Germinal center (tissue), 1 donor: ENCODE results near the gene ZC3H12C.

ENCODE experiments used
- DNase-seq: peaks from one replicate; pipeline ENCODE4 v3.0.0; 2012; ENCODE audit warnings: mixed read lengths, low spot score

Gene ZC3H12C

GRCh38 chr11:110152199-110152598 lies 59.0 kb downstream of the ZC3H12C start:
- no peak for DNase-seq

DNA sequence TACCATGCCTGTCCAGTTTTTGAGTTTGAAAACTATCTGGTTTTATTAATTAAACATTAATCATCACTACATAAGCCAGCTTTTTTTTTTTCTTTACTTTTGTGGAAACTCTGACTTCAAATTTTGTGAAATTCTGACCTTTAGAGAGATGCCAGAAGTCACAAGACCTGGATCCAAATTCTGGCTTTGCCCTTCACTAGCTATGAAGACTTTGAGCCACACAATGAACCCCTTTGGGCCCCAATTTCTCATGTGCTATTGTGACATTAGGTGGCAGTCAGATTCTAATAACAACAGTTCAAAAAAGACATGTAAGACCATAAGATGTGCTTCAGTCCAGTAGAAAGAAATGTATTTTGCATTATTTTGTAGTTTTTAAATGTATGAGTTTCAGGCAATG lies 60.3 kb downstream of the ZC3H12C start:
- DNase-seq: no peak

- no peak for DNase-seq
These were observed 63.3 kb downstream of the ZC3H12C start for GRCh38 chr11:110156503-110156902.

- no peak for DNase-seq
These were observed 65.4 kb downstream of the ZC3H12C start for GRCh38 chr11:110158317-110159200.

GRCh38 chr11:110159476-110159875 lies 66.3 kb downstream of the ZC3H12C start:
- no peak for DNase-seq

DNA sequence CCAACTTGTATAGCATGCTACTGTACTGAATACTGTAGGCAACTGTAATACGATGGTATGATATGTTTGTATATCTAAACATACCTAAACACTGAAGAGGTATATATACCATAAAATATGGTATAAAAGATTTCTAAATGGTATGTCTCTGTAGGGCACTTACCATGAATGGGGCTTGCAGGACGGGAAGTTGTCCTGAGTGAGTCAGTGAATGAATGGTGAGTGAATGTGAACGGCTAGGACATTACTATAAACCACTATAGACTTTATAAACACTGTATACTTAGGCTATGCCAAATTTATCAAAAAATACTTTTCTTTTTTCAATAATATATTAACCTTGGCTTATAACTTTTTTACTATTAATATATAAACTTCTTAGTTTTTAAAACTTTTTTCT lies 66.8 kb downstream of the ZC3H12C start:
- no peak for DNase-seq

GRCh38 chr11:110160437-110160836 lies 67.2 kb downstream of the ZC3H12C start:
- DNase-seq: no peak

GRCh38 chr11:110161061-110161460 lies 67.9 kb downstream of the ZC3H12C start:
- DNase-seq: no peak

DNA sequence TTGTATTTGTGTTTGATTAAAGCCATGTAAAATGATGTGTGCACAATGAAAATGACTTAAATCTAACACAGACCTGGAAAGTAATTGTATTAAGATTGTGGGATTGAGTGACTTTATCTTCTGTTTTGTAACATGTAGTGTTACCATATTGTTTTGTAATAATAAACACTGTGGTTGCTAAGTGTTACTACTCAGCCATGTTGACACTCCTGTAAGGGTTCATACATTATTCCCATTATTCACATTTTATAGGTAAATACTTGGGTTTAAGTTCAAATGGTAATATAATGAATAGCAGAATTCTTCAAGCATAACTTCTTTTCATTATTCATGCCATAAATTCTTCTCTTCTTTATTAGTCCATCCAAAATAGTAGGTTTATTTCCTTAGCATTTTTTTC lies 69.0 kb downstream of the ZC3H12C start:
- DNase-seq: no peak

DNA sequence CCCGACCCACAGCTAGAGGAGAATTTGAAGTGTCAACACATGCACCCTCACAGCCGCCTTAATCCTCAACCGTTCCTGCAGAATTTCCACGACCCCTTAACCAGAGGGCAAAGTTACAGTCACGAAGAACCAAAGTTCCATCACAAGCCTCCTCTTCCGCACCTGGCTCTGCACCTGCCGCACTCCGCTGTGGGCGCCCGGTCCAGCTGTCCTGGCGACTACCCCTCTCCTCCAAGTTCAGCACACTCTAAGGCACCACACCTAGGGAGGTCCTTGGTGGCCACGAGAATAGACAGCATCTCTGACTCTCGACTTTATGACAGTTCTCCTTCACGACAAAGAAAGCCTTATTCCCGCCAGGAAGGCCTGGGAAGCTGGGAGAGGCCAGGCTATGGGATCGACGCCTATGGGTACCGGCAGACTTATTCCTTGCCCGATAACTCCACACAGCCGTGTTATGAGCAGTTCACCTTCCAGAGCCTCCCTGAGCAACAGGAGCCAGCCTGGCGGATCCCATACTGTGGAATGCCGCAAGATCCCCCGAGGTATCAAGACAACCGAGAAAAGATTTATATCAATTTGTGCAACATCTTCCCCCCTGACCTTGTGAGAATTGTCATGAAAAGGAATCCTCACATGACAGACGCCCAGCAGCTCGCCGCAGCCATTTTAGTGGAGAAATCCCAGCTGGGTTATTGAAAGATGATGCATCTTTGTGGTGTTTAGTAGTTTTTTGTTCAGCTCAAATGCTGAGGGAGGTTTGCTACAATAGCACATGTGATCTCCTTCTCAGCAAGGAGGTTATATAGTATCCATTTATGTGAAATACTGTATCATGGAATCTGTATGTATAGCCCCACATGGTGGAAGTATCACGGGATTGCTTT lies 72.1 kb downstream of the ZC3H12C start:
- DNase-seq: no peak

DNA sequence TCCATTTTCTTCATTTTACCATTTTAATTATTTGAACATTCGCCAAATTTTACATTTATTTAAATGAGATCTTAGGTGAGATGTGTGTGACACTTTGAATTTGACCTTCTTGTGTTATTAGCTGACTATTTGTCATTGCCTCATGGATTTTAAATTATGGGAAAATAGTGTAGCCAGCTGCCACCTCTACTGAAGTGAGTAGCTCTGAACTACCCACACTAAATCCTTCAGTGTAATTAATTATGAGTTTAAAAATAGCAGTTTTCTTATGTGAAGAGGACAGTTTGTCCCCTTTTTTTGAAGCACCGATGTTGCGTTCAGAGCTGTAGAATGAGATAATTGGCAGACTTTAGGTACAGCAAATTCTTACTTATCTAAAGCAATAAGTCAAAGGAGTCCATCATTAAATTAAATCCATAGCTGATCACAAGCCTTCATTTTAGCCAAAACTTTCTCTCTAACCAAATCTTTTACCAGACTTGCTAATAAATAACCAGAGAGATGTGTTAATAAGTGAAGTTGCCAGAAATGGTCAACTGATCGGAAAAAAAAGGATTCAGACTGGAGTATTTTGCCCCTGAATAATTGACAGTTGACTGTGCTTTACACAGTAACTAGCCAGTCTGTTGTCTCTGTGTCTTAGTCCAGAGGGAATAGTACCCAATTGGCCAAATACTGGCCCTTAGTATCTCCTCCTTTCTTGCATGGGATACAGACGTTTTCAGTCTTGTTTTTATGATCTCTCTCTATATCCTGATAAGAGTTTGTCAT lies 75.0 kb downstream of the ZC3H12C start:
- no peak for DNase-seq

- DNase-seq: no peak
These were observed 76.5 kb downstream of the ZC3H12C start for GRCh38 chr11:110169738-110170137.

DNA sequence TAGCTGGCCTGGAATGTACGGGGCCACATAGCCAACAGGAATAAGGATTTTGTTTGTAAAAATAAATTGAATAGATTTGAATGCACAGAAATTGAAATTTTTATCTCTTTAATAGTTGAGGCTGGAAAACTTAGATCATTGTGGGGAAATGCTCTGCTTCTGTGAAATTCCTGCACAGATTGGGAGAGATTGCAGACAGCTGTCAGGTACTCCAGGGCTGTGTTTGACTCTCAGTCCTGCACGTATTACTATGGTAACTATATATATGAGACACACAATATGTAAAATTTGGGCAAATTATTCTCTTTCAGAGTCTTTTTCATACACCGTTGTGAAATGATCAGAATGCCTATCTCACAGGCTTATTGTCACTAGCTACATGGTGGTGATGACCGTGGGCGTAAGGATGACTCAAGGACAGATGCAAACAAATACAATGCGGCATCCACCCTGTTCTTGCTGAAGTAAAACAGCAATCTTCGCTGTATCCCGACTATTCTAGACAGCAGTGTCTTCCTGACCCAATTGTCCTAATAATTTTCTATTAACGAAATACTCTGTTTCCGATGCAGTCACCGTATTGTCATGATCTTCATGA lies 79.4 kb downstream of the ZC3H12C start:
- DNase-seq: no peak

DNA sequence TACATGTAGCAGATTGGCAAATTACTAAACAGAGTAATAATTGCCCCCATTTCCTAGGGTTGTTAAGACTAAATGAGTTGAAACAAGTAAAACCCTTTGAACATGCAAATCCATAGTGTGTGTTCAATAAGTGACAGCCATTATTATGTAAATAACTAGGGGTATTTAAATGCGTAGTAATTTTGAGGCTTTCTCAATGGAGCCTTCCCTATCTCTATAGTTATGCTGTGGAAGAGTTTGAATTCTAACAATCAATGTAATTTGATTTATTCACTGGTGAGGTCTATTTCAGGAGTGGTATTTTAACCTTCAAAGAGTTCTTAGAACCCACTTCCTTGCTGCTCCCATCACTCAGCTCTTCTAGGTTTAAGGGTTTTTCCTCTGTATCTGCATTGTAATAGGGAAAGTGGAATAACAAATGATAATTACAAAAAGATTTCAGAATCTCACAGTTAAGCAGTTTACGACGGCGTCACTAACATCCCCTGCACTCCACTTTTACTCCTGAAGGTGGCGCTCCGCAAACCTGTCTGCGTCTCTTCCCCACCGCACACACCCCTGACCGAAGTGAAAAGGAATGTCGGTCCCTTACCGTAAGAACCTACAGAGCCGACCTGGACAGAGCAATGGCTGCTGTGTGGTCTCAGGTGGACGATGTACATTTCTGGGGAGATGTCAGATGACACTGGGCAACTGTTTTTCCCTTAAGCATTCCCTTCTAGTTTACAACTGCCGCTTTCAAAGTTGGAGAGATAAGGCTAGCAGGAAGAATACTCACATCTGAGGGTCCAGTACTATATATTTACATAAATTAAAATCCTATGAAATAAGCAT lies 80.8 kb downstream of the ZC3H12C start:
- peak; percentile 50 for DNase-seq

GRCh38 chr11:110174645-110175310 lies 81.6 kb downstream of the ZC3H12C start:
- no peak for DNase-seq

DNA sequence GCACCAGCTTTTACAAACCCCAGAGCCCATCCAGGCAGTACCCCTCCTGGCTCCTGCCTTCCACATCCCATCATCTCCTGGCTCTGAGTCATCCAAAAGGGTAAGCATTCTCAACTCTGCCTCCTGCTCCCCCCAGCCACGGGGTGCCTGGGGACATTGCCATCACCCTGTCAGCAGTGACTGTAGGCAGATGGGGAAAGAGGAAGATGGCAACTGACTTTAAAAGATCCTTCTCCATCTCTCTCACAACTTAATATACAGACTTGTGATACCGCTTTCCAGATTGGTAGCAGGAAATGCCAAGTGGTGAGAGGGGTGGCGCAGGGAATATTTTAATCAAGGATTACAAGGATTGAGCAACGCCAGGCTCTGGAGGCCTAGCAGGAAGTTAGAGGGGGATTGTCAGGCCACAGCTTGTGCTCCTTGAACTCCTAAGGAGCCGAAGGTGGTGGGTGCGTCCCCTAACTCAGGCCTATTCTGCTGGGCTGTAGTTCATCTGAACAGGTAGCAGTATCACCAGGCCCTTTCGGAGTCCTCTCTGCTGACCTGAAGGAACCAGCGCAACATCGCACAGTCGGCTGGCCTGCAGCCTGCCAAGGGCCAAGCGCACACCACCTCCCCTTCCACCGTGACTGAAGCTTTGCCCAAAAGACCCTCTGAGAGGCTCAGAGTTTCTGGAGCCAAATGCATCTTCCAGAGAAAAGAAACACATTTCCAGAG lies 83.3 kb downstream of the ZC3H12C start:
- DNase-seq: no peak

DNA sequence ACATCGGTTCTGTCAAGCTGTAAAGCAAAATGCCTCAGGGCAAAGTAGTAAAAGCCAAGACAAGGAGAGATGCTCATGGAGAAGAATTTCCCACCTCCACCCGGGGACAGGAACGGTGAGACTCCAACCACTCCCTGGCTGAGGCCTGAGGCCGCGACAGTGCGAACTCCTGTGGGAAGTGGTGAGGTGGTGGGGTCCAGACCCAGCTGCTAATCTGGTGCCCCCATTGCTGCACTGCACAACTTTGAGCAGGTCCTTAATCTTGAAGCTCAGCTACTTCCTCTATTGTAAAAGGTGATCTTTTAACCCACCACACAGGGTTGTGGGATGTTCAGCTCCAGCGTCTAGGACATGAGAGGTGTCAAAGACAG lies 83.9 kb downstream of the ZC3H12C start:
- no peak for DNase-seq

DNA sequence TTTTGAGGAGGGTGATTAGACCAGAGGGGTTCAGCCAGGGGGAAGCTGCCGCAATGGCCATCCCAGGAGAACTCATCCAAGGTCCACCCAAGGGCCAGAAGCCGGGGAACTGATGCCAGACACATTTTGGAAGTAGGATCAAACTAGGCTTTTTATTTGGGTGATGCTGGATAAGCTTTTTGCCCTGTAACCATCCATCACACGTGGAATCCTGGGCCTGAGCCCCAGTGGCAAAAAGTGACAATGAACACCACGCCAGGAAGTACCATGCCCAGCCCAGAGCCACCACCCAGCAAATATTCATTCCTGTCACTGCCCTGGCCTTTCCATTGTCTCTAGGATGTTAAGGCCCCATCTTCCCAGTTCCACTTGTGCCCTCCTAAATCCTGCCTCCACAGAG lies 85.9 kb downstream of the ZC3H12C start:
- no peak for DNase-seq

DNA sequence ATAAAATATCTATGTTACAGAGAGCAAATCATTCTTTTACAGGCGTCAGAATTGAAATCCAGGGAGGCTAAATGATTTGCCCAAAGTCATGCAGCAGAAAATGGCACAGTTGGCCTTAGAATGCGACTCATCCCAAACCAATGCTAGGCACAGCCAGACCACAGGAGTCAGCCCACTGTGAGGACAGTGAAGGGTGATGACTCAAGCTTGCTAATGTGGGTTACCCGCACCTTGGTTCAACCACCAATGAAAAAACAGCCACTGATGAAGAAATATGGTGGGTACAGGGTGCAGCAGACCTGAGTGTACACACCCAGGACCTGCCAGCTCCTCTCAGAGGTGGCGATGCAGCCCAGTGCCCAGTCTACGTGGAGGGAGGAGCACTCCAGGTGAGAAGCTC lies 89.7 kb downstream of the ZC3H12C start:
- DNase-seq: no peak

DNA sequence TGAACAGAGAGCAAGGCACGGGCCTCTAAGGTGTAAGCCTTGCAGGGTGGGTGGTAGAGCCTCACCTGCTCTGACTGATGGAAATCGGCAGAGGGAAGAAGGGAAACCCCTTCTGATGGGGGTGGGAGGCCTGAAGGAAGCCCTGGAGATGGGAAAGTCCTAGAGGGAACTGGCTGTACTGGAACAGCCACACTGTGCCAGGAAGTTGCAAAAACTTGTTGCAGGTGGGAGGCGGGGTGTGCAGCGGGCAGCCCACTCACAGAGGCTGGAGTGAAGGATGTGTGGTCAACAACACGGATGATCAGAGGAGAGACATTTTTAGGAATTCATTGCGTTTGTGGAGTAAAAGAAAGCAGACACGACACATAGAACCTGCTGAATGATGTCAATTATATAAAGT lies 91.3 kb downstream of the ZC3H12C start:
- DNase-seq: no peak
